Astrocyte (in vitro differentiated cells and primary cell): ENCODE measurements around the gene AHNAK. TPM values are rescaled to one million over a fixed set of nuclear protein-coding genes. Genes with fewer than 3 reads are reported as not detected.

Experiments
- DNase-seq: peaks from one replicate; pipeline ENCODE4 v3.0.0-alpha.2; 2010; ENCODE audit warnings: low read depth
- FAIRE-seq: peaks from 2 replicates; lab custom pipeline; 2011; peaks lifted over from hg19 to GRCh38; lab: Jason Lieb, UNC
- H2AFZ ChIP-seq: 2 replicates; pipeline ENCODE4 v1.6.0; 2012; ENCODE audit warnings: low read depth, low read length, inconsistent platforms
- H3K27ac ChIP-seq: 2 replicates; pipeline ENCODE4 v1.5.1; 2011; ENCODE audit warnings: low read depth, low read length, inconsistent platforms
- H3K27me3 ChIP-seq: 2 replicates; pipeline ENCODE4 v1.6.0; 2011; ENCODE audit warnings: low read length, inconsistent platforms; ENCODE audit not compliant: insufficient read depth
- H3K36me3 ChIP-seq: 2 replicates; pipeline ENCODE4 v1.5.1; 2011; ENCODE audit warnings: low read length, inconsistent platforms; ENCODE audit not compliant: insufficient read depth
- H3K4me1 ChIP-seq: 2 replicates; pipeline ENCODE4 v1.5.1; 2011; ENCODE audit warnings: low read length, inconsistent platforms; ENCODE audit not compliant: insufficient read depth
- H3K4me2 ChIP-seq: 2 replicates; pipeline ENCODE4 v1.6.0; 2012; ENCODE audit warnings: low read length, inconsistent platforms
- H3K4me3 ChIP-seq: 2 replicates; pipeline ENCODE4 v1.5.1; 2011; ENCODE audit warnings: low read depth, mild to moderate bottlenecking, low read length, inconsistent platforms; ENCODE audit not compliant: insufficient read depth
- H3K79me2 ChIP-seq: 2 replicates; pipeline ENCODE4 v1.6.0; 2012; ENCODE audit warnings: mild to moderate bottlenecking, low read length, inconsistent platforms; ENCODE audit not compliant: insufficient read depth
- H3K9ac ChIP-seq: 2 replicates; pipeline ENCODE4 v1.6.0; 2012; ENCODE audit warnings: mild to moderate bottlenecking, low read length, inconsistent platforms
- H3K9me3 ChIP-seq: 2 replicates; pipeline ENCODE4 v1.5.1; 2012; ENCODE audit warnings: low read depth, mild to moderate bottlenecking, low read length, inconsistent platforms; ENCODE audit not compliant: insufficient read depth
- H4K20me1 ChIP-seq: 2 replicates; pipeline ENCODE4 v1.6.0; 2012; ENCODE audit warnings: low read length, inconsistent platforms; ENCODE audit not compliant: insufficient read depth
- H3K27ac Mint-ChIP-seq: one replicate; pipeline ENCODE4 v1.8.0; 2021; ENCODE audit warnings: mild to moderate bottlenecking, mixed read lengths; ENCODE audit not compliant: unreplicated experiment
- H3K27me3 Mint-ChIP-seq: one replicate; pipeline ENCODE4 v1.8.0; 2021; ENCODE audit warnings: low read depth, mixed read lengths; ENCODE audit not compliant: unreplicated experiment
- H3K36me3 Mint-ChIP-seq: one replicate; pipeline ENCODE4 v1.8.0; 2021; ENCODE audit warnings: low read depth, mixed read lengths; ENCODE audit not compliant: unreplicated experiment
- H3K4me1 Mint-ChIP-seq: one replicate; pipeline ENCODE4 v1.8.0; 2021; ENCODE audit warnings: low read depth, mixed read lengths; ENCODE audit not compliant: unreplicated experiment
- H3K4me3 Mint-ChIP-seq: one replicate; pipeline ENCODE4 v1.8.0; 2021; ENCODE audit warnings: mild to moderate bottlenecking, moderate library complexity, mixed read lengths; ENCODE audit not compliant: unreplicated experiment
- H3K9me3 Mint-ChIP-seq: one replicate; pipeline ENCODE4 v1.8.0; 2021; ENCODE audit warnings: mild to moderate bottlenecking, mixed read lengths; ENCODE audit not compliant: unreplicated experiment
- EZH2 ChIP-seq: IDR thresholded peaks from 2 replicates; pipeline ENCODE4 v1.6.1; 2012; ENCODE audit warnings: mild to moderate bottlenecking, low read length, inconsistent platforms; ENCODE audit not compliant: insufficient read depth
- total RNA-seq: library from RNA; stranded (reverse); gene quantifications from 2 replicates; pipeline ENCODE4 v1.2.1, GENCODE V29; 2021
- TF ChIP-seq, protein P1 (sequence below): IDR thresholded peaks from 2 replicates; pipeline ENCODE4 v1.5.1; 2011; ENCODE audit warnings: low read depth, mild to moderate bottlenecking, inconsistent platforms, low read length, moderate library complexity; ENCODE audit not compliant: insufficient read depth

The AHNAK gene
- total RNA-seq, 1 donor from 2014 or later, result 378 TPM

DNA sequence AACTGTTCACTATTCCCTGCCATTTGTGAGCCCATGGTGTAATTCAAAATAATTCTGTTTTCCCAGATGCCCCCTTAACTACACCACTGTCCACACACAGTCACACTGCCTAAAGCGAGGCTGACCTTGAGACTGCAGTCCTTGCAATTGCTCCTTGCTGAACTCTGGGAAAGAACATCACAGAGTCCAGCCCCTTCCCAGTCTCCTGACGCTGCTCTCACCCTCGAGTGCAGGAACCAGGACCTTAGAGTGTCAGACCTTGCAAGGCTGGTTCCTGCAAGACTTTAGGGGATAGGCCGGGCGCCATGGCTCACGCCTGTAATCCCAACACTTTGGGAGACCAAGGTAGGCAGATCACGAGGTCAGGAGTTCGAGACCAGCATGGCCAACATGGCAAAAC is 33.6 kb downstream of the AHNAK start:
- H2AFZ ChIP-seq, result no peak overlapping the region
- Mint-ChIP-seq H3K9me3 (no peaks in the 10 kb centered on the region), H3K36me3 (peaks cover 14% of the 10 kb centered on the region), H3K27me3 (peaks cover 3% of the 10 kb centered on the region), H3K4me3 (no peak overlapping the region), H3K4me1 (peaks cover 2% of the 10 kb centered on the region), H3K27ac (no peak overlapping the region)
- peaks cover 16% of the 10 kb centered on the region for H3K79me2 ChIP-seq
- H3K4me2 ChIP-seq, result no peak overlapping the region
- H3K27me3 ChIP-seq, result no peaks in the 10 kb centered on the region
- no peak overlapping the region for H3K9ac ChIP-seq
- DNase-seq (no peak), FAIRE-seq (no peak)
- H3K4me1 ChIP-seq, result peaks cover 13% of the 10 kb centered on the region
- no peaks in the 10 kb centered on the region for H3K9me3 ChIP-seq
- H4K20me1 ChIP-seq, result peaks cover 48% of the 10 kb centered on the region
- no peak overlapping the region for H3K4me3 ChIP-seq
- no peak overlapping the region for H3K27ac ChIP-seq
- TF ChIP-seq, protein P1, sequence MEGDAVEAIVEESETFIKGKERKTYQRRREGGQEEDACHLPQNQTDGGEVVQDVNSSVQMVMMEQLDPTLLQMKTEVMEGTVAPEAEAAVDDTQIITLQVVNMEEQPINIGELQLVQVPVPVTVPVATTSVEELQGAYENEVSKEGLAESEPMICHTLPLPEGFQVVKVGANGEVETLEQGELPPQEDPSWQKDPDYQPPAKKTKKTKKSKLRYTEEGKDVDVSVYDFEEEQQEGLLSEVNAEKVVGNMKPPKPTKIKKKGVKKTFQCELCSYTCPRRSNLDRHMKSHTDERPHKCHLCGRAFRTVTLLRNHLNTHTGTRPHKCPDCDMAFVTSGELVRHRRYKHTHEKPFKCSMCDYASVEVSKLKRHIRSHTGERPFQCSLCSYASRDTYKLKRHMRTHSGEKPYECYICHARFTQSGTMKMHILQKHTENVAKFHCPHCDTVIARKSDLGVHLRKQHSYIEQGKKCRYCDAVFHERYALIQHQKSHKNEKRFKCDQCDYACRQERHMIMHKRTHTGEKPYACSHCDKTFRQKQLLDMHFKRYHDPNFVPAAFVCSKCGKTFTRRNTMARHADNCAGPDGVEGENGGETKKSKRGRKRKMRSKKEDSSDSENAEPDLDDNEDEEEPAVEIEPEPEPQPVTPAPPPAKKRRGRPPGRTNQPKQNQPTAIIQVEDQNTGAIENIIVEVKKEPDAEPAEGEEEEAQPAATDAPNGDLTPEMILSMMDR, result no peak
- TF ChIP-seq EZH2, result no peak
- H3K36me3 ChIP-seq, result peaks cover 22% of the 10 kb centered on the region

DNA sequence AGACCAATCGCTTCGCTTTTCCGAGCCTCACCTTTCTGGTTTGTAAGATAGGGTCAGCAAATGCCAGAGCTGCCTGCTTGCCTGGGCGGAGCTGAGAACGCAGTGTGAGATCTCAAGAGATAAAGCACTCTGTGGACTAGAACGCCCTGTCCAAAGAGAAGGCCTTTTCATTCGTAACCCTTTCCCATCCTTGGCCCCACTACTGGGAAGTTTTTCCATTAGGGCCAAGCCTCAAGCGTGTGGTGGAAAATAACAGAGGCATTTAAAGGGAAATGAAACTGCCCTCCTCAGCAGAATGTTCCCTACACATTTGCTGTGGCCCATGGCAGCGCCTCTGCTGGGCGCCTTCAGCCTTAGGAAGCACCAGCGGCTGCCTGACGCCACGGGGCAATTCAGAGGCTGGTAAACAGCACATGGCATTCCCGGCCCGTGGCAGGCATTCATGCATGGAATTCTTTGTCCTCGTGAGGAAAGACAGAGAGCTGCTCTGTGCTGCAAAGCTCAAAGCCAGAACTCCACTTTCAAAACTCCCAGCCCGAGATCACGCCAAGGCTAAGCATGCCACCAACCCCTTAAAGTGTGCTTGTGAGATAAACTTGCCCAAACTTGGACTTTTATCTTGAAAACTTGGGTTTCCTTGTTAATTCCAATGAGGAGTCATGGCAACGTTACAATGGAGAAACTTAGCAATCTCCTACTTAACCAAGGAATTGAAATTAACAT is 38.1 kb downstream of the AHNAK start:
- no peak for FAIRE-seq
- H3K4me3 Mint-ChIP-seq, result no peak overlapping the region

More for the DNA sequence above, 38.1 kb downstream of the AHNAK start:
- H3K4me1 ChIP-seq, result peaks cover 20% of the 10 kb centered on the region
- peak; percentile 35 for DNase-seq
- no peaks in the 10 kb centered on the region for H3K36me3 ChIP-seq
- no peaks in the 10 kb centered on the region for H3K27me3 ChIP-seq
- peaks cover 4% of the 10 kb centered on the region for H4K20me1 ChIP-seq
- H2AFZ ChIP-seq, result peak overlapping the region; percentile 47
- Mint-ChIP-seq H3K9me3 (no peaks in the 10 kb centered on the region), H3K27ac (peak overlapping the region; percentile 62), H3K27me3 (peaks cover 8% of the 10 kb centered on the region), H3K36me3 (no peaks in the 10 kb centered on the region), H3K4me1 (peaks cover 4% of the 10 kb centered on the region)
- peak overlapping the region; percentile 36 for H3K4me3 ChIP-seq
- peak overlapping the region; percentile 77 for H3K4me2 ChIP-seq
- no peak overlapping the region for H3K27ac ChIP-seq
- H3K9me3 ChIP-seq, result no peaks in the 10 kb centered on the region
- H3K9ac ChIP-seq, result peak overlapping the region; percentile 33
- H3K79me2 ChIP-seq, result no peaks in the 10 kb centered on the region
- no peak for TF ChIP-seq EZH2
- TF ChIP-seq, protein P1, result peak; percentile 40
